GM10266 (cell line): Measurements from ENCODE around the gene DYSF.

Experiments used
- DNase-seq: peaks from one replicate; pipeline ENCODE4 v3.0.0; 2012; ENCODE audit errors: extremely low spot score
- TF ChIP-seq, protein P1 (sequence below): IDR thresholded peaks from 2 replicates; pipeline ENCODE4 v1.5.1; 2012; ENCODE audit warnings: mild to moderate bottlenecking, low read depth; ENCODE audit not compliant: control insufficient read depth, insufficient read depth; ENCODE audit errors: missing control alignments

DYSF gene

DNA sequence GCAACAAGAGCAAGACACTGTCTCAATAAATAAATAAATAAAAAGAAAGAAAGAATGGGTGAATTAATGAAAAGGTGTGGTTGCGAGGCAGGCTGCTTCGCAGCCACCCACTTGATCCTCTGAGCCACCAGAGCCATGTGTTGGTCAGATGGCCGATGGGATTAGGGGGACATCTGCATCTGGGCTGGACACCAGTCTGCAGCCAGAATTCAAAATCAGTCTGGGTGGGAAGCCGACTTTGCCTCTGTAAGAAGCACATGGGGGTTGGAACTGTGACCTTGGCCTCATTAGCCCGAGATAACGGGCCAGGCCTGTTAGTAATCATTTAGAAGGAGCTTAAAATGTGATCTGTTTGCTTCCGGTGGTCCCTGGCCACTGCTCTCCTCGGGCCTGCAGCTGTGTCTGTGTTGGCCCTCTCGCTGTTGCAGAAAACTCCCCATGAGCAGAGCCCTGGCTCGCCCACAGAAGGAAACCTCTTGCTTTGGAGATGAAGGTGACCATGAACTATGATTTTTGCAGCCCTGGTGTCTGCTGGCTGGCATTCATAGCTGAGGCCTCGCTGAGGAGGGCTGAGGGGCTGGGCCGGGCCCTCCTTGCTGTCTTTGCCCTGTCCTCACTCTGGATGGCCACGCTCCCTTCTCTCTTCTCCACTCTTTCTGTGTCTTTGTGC, 94.4 kb downstream of the DYSF start:
- TF ChIP-seq, protein P1, sequence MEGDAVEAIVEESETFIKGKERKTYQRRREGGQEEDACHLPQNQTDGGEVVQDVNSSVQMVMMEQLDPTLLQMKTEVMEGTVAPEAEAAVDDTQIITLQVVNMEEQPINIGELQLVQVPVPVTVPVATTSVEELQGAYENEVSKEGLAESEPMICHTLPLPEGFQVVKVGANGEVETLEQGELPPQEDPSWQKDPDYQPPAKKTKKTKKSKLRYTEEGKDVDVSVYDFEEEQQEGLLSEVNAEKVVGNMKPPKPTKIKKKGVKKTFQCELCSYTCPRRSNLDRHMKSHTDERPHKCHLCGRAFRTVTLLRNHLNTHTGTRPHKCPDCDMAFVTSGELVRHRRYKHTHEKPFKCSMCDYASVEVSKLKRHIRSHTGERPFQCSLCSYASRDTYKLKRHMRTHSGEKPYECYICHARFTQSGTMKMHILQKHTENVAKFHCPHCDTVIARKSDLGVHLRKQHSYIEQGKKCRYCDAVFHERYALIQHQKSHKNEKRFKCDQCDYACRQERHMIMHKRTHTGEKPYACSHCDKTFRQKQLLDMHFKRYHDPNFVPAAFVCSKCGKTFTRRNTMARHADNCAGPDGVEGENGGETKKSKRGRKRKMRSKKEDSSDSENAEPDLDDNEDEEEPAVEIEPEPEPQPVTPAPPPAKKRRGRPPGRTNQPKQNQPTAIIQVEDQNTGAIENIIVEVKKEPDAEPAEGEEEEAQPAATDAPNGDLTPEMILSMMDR: no peak
- no peak for DNase-seq

DNA sequence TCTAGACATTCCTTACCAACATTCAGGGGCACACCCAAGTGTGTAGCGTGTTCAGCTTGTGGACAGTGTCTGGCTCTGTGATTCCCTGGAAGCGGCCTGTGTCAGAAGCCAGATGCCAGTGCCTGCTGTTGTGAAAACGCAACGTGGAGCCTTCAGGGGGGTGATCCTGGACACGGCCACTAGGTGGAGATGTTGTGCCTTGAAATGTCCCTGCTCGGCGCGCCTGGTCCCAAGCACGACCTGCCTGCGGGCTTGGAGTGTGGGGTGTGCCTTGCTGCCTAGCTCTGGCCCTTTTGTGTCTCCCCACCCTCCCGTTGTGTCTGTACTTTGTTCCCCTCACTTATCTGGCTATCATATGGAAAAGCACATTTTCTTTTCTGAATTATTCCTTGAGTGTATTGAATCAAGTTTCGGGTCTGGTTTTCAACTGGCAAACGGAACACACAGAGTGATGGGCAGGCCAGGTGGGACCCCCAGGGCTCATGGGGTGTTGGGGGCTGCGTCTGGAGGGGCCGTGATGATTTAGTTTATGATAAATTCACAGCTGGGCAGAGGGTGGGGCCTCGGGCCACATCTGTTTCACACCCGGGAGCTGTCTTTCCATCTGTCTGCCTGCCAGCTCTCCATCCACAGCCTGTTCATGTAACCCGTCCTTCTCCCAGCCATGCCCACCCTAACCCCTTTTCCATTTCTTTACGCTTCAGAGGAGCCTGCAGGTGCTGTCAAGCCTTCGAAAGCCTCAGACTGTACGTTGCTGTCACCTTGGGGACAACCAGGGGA, 95.5 kb downstream of the DYSF start:
- DNase-seq: peak; percentile 85
- TF ChIP-seq, protein P1: peak; percentile 79

DNA sequence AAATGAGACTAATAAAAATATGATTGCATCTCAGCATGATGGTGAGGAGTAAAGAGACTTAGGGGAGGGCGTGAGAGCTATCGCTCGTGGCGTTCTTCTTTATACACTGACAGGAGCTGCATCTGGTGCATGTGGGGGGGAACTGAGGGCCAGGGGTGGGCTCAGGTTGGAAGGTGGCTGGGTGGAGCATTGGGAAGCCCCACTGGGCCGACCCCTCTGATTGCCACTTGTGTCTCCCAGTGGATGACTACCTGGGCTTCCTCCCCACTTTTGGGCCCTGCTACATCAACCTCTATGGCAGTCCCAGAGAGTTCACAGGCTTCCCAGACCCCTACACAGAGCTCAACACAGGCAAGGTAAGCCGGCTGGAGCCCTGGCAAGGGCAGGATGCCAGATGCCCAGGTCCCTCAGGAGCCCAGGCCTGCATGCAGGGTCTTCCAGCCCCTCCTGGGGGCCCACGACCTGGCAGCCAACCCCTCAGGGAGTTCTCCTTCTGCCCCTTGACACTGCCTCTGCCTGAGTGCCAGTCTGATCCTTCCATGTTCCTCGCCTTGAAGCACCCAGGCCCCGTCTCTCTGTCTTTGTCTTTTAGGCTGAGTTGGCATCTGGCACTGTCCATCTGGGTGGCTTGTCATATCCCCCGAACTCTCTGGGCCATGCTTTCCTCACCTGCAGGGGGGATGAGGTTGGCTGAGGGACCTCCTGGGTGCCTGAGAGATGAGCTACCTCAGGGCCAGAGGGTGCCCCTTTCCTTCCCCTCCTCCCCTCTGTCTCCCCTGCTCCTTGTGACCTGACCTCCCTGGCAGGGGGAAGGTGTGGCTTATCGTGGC, 97.7 kb downstream of the DYSF start:
- no peak for DNase-seq
- TF ChIP-seq, protein P1: no peak

DNA sequence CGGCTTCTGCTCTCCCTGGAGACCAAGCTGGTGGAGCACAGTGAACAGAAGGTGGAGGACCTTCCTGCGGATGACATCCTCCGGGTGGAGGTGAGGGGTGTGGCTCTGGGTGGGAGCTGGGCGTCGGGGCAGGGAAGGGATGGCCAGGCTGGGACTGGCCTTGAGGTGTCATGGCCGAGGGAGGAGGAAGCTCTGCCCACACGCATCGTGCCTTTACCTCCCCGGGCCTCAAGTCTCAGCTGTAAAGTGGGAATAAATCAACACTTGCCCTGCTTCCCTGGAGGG, 98.2 kb downstream of the DYSF start:
- TF ChIP-seq, protein P1: no peak
- DNase-seq: no peak

DNA sequence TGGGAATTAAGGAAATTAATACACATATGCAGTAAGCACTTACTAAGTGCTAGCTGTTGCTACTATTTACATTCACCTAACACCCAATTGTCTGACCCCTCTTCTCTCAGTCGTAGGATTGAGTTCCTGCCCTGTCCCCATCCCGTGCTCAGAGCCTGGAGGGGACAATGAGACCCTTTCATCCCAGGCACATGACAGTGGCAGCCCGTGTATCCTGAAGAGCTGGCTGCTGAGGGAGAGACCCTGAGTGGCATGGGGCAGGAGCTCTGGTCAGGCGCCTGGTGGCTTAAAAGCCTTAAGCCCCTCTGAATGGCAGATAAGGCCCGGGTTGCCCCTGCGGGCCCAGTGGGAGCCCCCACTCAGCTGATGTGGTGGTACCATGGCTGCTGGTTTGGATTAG, 99.0 kb downstream of the DYSF start:
- DNase-seq: no peak
- TF ChIP-seq, protein P1: no peak

DNA sequence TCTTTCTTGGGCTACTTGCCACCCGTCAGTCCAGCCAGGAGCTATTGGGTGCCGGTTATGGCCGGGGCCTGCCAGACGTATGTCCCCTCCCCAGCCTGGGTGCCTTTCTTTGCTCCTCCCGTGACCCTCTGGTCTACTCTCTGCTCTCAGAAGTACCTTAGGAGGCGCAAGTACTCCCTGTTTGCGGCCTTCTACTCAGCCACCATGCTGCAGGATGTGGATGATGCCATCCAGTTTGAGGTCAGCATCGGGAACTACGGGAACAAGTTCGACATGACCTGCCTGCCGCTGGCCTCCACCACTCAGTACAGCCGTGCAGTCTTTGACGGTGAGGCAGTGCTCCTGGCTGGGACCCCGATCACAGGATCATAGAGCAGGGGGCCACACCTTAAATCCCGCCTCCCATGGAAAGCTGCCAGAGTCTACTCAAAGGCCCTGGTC, 99.5 kb downstream of the DYSF start:
- TF ChIP-seq, protein P1: no peak
- DNase-seq: no peak
